GM19397 (cell line): ENCODE measurements around the gene PDE7B.

Source experiments
- ATAC-seq: cut with Tn5 transposase; IDR thresholded peaks from one replicate; pipeline ENCODE4 v1.9.1; 2021; ENCODE audit warnings: mild to moderate bottlenecking, moderate library complexity; ENCODE audit not compliant: unreplicated experiment

Gene PDE7B

DNA sequence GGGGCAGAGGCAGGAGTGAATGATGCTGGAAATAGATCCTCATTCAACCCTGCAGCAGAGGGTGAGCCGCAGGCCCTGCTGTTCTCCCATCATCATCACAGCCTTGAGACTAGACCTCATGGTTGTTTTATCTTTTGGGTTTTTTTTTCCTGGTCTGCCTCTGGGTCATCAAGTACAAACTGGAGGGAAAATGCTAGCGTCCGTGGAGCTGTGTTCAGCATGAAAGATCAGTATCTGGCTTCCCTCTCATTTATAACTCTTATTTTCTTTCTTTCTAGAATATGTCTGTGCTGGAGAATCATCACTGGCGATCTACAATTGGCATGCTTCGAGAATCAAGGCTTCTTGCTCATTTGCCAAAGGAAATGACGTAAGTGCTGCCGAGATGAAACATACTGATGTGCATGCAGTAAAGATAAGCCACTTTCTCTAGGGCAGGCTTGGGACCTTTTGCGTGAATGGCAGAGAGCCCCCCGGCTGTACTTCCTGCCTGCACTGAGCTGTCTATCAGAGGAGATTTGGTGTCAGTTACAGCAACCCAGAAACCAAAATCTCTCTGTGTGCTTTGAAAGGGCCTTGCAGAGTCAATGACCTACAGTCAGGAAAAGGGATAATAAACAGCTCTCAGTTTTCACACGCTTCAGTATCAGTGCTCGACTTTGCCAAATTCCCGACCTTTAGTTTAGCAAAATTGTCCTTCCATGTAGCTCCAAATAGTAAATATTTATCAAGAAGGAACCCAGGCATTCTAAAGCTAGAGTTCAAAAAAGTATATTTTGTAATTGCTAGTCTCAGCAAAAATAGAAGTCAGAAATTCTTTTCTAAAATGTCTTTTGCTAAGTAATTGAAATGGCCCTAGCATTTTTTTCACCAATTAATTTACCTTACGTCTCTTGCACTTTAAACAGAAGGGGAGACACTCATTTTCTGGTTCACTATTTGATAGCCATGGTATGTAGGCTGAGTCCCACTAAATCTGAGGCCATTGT lies 322.3 kb downstream of the PDE7B start:
- ATAC-seq = no peak

DNA sequence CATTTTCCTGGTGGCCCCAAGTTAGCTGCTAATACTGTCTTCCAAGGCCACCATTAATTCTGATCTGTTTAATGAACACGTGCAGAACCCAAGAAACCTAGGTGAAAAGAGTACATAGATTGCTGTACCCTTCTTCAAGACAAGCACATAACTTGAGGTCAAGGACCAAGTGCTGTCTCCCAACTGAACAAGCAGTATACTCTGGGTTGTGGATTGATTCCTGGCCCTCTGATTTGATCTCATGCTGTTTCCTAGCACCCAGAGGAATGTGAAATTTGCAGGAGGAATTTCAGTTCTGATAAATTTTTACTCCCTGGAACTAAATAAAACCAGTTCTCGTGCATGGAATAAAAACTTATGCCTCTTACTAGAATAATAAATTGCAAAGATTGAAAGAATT lies 323.0 kb downstream of the PDE7B start:
- no peak for ATAC-seq

DNA sequence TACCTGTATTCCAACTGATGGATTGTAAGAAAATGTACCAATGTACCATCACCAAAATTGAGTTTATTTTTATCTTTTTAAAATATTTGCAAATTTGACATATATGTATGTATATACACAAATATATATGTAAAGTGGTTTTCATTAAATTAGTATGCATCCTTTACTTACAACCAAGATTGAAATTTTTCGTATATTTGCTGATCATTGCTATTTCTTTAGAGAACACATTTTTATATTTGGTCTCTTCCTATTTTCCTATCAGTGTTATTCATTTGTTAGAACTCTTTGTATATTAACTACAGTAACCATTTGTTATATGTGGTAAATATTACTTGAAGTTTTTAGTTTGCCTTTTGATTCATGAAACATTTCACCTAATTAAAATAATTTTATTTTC lies 324.4 kb downstream of the PDE7B start:
- ATAC-seq = no peak

DNA sequence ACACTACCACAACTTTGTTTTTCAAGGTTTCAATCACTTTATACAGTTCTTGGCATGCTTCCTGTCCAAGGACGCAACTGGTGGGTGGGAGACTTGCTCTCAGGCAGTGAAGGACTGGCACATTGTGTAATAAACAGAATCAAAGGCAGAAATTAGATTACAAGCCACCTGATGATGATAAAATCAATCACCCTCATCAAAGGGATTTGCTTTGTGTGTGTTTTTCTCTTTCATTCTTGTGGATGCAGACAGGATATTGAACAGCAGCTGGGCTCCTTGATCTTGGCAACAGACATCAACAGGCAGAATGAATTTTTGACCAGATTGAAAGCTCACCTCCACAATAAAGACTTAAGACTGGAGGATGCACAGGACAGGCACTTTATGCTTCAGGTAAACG lies 327.2 kb downstream of the PDE7B start:
- ATAC-seq = no peak

DNA sequence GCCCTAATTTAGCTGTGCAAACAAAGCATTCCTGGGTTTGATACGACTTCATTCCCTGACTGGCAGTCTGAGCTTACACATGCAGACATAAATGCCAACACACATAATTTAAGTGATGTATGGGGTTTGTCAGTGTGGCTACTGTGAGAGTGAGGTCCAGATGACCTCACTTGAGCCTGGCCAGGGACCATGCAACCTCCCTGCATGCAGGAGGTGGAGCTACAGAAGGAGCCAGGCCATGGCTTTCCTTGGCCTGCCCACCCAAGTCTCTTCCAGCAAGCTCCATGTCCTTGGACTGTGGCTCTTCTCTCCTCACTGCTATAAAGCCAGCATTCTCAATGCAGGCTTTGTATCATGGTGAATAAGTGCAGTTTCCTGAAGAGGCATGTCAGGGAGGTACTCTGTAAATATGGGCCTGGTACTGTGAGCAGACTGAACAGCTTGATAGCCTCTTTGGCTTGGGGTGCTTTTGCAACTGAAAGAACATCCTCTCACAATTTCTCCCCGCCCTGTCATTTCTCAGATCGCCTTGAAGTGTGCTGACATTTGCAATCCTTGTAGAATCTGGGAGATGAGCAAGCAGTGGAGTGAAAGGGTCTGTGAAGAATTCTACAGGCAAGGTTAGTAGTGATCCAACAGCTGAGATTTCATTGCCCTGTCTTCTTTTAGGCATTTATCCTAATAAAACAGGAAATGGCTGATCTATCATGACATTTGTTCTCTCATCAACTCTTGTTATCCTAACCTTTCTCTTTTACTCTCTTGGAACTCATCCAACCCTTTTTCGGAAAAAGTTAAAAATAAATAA lies 329.4 kb downstream of the PDE7B start:
- ATAC-seq = no peak

DNA sequence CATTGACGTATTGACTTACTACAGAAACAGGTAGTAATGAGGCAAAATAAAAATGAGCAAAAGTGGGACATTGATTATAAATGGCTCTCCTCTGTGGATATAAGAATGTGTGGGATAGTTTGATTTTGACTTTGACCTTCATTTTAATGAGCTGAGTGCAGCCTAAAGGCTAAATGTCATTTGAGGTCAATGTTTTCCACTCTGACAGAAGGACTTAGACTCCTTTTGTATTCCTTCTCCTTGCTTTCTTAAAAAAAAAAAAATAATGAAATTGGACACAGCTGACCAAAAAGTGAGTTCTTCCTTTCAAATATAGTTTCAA lies 330.0 kb downstream of the PDE7B start:
- no peak for ATAC-seq

DNA sequence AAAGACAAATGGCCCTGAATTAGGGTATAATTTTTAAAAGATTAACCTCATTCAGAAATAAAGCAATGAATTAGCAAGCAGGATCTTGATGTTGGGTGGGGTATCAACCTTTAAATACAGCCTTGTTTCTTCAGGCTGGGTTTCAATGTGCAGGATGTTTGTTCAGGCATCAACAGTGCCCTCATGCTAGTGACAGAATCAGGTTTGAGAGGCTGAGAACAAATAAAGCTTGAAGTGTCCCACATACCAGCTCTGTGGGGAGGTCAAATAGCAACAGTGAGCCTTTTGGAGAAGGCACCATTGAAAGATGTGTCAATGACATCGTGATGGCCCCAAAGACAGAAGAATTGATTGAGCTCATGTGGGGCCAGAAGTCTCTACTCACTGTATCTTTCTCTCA lies 330.4 kb downstream of the PDE7B start:
- ATAC-seq = no peak

DNA sequence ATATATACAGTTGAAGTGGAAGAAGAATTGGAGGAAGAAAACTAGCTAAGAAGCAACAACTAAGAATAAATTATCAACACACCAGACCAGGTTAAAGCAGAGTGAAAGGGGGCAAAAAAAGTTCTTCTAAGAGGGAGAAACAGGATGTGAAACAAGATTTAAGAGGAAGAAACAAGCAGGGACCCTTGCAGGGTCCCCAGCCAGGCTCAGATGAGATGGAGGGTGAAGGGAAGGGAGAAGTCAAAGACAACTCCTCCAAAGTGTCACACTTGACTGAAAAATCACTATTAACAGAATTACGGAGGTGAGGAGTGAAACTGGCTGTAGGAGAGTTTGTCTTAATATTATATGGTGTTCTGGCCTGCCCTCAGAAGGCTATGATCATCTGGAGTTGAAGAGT lies 333.2 kb downstream of the PDE7B start:
- ATAC-seq = no peak

DNA sequence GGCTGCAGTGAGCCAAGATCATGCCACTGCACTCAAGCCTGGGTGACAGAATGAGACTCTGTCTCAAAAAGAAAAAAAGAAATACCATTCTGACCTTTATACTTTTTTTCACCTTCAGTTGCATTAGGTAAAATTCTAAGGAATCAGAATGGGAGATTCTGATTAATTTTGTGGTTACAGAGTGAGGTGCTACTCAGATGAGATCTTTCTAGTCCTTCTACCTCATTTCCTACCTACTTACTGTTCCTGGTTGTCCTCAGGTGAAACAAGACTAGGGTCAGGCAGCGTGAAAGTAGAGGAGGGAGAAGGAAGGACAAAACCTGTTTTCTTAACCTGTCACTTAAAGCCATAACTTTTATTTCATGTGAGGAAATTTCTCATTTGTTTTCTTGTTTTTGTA lies 334.9 kb downstream of the PDE7B start:
- ATAC-seq = no peak

DNA sequence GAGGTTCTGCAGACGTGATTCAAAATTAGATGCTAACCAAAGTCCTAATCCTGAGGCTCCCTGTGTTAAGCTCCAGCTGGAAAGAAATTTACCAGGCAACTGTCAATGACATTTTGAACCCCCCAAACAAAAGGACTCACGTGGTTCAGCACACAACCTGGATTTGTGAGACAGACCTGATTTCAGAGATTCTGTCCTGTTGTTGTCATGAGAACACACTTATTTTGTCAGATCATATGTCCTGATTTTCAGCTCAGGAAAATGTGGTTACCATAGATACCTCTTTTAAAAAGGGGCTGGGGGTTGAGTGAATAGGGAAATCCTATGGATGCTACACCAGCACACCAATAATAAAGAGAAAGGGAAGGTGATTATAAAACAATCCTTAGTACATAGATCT lies 337.0 kb downstream of the PDE7B start:
- ATAC-seq = no peak

DNA sequence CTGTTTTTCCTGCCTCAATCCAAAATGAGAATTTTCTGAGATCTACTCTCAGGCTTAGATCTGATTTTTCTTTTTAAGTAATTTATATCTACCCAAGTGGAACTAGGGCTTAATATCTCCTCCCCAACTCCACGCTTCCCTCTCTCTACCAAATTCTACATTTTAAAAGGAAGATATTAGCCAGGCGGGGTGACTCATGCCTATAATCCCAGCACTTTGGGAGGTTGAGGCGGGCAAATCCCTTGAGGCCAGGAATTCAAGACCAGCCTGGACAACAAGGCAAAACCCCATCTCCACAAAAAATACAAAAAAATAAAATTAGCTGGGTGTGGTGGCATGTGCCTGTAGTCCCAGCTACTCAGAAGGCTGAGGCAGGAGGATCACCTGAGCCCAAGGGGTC lies 337.6 kb downstream of the PDE7B start:
- ATAC-seq = no peak

DNA sequence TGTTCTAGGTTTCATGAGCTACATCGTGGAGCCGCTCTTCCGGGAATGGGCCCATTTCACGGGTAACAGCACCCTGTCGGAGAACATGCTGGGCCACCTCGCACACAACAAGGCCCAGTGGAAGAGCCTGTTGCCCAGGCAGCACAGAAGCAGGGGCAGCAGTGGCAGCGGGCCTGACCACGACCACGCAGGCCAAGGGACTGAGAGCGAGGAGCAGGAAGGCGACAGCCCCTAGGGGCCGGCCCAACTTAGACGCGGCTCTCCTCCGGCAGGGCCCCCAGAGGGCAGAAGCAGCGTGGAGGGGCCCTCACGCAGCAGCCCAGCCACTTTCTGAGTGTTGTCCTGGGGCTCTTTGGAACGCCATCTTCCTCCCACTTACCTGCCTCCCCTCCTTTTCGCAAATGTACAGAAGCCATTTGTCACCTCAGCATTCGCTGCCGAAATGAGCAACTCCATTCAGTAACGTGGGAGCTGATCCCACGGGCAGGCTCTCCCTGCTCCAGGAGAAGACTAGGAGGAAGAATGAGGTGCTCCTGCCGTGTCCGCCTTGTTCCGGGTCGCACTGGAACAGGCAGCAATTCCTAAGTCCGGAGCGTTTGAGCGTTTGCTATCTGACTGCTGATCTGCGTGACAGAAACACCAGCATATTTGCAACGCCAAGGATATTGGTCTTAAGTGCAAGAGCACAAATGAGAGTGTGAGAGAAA lies 340.3 kb downstream of the PDE7B start:
- ATAC-seq = no peak

DNA sequence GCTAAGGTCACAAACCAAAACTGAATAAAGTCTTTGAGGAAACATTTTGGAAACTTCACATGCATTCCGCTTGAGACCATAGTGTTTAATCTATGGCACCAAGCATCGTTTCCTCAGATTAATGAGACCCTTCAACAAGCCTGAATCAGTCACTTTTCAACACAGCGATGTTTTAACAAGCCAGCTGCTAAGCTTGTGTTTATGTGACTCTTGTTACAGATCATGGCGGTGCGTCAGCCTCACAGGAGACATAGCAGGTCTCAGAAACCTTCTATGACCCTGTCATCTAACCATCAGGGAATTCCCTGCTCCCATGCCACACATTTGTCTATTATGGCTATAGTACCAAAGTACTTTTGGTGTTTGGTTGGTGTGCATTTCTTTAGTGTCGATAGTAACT lies 341.4 kb downstream of the PDE7B start:
- ATAC-seq = no peak

DNA sequence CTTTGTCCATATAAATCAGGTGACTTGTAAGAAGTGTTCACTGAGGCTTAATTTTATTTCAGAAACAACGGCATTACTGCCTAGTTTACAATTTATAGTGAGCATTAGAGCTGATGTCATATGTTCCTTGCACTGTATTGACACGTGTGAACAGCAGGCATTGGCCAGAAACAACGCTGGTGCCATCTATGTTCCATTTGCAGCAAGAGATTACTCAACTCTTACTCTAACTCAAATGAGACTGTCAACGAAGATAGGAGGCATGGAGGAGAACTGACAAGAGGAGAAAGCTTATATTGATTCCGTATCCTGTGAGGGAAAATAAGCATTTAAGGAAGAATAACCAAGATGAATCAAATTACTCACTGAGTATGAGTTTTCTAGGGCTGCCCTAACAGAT lies 350.2 kb downstream of the PDE7B start:
- no peak for ATAC-seq

DNA sequence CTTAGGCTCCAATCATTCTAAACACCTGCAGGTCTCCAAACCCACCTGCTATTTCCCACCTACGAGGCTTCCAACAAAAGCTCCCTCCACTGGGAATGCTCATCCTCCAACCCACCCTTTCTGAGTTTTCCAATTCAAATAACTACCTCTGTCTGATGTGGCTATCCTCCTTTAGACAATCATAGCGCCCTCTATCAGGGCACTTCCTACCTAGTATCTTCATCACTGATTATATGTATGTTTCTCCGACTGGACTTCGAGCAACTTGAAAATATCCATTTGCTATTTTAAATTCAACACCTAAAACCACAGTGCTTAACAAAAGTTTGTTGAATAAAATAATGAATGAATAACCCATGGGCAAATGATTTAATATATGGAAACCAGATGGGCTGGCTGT lies 357.3 kb downstream of the PDE7B start:
- no peak for ATAC-seq

DNA sequence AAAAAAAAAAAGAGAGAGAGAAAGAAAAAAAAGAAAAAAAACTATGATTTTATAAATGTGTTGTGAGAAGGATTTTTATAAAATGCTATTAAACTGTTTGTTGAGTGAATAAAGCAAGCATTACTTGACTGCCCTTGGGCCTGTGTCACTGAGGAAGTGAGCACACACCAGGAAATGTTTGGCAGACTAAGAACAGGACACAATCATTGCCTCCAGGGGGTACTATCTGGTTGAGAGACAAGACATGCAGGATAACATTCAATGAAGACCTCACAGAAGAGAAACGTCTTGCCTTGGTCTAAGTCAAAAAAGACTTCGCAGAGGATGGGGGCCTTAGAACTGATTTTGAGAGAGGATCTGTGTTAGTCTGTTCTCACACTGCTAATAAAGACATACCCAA lies 358.0 kb downstream of the PDE7B start:
- no peak for ATAC-seq

DNA sequence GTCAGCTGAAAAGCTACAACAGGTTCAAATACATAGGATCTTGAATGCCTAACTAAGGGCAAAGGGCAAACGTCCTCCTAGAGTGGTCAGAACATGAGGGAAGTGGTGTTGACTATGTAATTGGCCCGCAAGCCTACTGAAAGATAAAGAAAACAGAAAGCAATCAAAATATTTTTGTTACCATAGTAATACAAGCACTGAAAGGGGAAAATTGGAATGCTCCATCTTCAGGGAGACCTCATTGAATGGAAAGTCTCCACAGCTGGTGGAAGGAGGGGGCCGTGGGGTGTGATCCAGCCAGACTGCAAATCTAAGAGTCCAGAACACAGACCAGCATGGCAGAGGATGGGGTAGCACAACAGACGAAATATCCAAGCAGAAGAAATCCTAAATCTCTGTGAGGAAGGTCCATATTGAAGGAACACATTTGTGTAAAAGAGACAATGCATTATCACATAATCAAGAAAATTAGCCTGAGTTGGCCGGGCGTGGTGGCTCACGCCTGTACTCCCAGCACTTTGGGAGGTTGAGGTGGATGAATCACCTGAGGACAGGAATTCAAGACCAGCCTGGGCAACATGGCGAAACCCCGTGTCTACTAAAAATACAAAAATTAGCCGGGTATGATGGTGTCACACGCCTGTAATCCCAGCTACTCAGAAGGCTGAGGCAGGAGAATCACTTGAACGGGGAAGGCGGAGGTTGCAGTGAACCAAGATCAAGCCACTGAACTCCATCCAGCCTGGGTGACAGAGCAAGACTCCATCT lies 359.1 kb downstream of the PDE7B start:
- no peak for ATAC-seq

DNA sequence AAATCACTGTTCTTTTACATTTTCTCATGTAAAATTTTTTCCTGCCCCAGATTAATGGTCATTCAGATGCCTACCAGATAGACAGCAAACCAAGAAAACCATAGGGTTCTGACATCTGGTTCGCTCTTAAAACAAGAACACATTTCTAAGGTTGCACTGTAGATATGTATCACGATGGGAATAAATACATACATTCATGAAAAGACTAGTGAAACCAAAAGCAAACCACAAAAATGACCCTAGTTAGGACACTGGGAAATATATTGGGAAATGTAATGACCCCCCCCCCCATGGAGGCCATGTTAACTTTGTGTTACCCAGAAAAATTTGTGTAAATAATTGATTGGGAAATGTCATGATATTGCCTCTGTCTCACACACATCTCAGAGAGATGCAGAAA lies 361.1 kb downstream of the PDE7B start:
- no peak for ATAC-seq

DNA sequence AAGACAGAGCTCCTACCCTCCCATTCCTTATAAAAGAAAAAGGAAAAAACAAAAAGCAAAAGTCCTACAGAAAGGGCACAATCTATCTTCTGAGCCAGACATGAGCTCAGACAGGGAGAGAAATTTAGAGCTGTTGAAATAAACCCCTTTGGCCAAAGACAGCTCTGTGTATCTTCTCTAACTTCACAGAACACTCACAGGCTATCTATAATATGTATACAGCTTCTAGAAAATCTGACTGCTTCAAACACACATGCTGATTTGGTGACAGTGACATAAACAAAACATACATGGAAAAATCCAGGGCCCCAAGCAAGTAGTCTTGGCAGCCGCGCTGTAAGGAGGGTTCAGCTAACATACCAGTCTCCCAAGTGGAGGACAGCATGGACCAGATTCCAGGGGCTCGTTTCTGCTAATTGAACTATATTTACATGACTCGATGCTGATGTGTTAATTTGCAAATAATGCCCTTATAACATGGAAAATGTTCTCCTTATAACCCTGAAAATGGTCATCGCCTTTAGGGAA lies 361.6 kb downstream of the PDE7B start:
- ATAC-seq = no peak

DNA sequence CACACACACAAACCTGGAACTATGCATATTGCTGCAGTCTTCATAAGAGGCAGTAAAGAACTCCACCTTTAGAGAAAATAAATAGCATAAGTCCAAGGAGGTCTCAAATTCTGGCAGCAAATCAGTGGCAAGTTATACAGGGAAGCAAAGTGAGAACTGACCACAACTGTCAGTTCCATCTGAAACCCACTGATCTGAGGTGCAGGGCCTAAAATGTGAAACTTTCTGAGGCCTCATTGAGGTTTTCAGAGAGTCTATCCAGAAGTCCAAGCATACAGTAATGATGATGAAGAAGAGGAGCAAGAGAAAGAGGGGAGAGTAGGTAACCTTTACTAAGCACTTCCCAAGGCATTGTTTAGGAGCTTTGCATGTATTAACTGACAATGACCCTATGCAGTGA lies 362.4 kb downstream of the PDE7B start:
- no peak for ATAC-seq
